22Rv1 (cell line): ENCODE measurements around the gene LOXL4.

Experiments used
- CTCF ChIP-seq: fragments of 450-650 bp; IDR thresholded peaks from 2 replicates; pipeline ENCODE4 v1.5.1; 2017; ENCODE audit warnings: mild to moderate bottlenecking
- ZFX ChIP-seq: fragments of 450-650 bp; IDR thresholded peaks from 2 replicates; pipeline ENCODE4 v1.6.1; 2017; ENCODE audit warnings: antibody characterized with exemption, borderline replicate concordance

- TF ChIP-seq CTCF: no peak
- TF ChIP-seq ZFX: no peak
These were observed 32.7 kb upstream of the LOXL4 start for GRCh38 chr10:98300526-98301229.
